HG02973 (cell line): Measurements from ENCODE around the gene METTL15.
"Not testable (repeated sequence)": the region's sequence is repeated elsewhere in the genome, so short reads cannot be mapped to it uniquely, and the experiment has no call there.

Experiments
- ATAC-seq: cut with Tn5 transposase; IDR thresholded peaks from one replicate; pipeline ENCODE4 v1.9.1; 2021; ENCODE audit warnings: moderate library complexity; ENCODE audit not compliant: unreplicated experiment

The METTL15 gene

GRCh38 chr11:28289444-28289843 is 181.3 kb downstream of the METTL15 start:
- ATAC-seq = no peak

DNA sequence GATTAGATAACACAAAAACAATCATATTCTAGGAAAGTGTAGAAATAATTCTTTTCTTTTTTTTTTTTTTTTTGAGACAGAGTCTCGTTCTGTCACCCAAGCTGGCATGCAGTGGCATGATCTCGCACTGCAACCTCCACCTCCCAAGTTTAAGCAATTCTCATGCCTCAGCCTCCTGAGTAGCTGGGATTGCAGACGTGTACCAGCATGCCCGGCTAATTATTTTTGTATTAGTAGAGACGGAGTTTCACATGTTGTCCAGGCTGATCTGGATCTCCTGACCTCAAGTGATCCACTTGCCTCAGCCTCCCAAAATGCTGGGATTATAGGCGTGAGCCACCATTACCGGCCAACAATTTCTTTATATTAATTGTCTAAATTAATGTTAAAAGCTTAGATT is 182.8 kb downstream of the METTL15 start:
- not testable (repeated sequence) for ATAC-seq

GRCh38 chr11:28296426-28296825 is 188.2 kb downstream of the METTL15 start:
- ATAC-seq = peak; percentile 93

DNA sequence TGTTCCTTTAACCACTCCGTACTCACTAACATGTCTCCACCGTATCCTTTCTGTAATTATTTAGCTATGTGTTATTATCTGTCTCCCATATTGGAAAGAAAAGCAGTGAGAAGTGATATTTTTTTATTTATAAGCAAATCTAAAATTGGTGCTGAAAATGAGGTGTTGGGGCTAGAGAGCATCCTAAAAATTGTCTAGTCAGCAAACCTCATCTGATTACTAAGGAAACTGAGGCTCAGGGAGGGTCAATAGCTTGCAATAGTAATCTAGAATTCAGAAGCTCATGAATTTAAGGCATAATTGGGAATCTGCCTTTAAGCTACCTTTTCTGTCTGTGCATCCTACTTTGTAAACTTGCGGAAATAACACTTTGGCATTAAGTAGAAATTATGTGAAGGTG is 190.0 kb downstream of the METTL15 start:
- no peak for ATAC-seq

DNA sequence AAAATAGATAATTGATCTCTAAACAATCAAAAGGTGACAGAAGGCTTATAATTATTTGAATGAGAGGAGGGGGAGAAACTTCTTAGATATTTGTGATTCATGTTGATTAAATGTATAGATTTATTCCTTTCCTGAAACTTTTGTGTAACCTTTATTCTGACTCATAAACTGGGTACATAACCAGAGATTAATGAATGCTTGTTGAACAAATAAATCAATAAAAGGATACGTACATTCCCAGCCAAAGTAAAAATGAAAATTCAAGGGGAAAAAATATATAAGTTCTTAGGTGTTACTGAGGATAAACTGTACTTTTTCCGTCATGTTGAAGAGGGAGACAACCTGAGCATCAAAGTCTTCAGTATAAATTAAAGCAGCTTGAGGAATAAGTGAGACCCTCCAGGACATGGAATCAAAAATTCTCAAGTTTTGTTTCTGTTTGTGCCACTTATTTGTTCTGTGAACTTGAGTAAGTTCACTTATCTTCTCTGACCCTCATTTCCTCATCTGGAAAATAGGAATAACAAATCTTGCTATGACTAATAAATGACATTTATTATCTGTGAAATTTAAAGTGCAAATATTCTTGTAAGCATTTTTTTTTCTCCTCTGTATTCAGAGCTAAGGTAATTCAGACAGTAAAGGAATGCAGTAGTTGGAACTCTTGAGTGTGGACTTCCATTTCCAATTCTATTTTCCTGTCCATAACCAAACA is 195.4 kb downstream of the METTL15 start:
- ATAC-seq = no peak

- ATAC-seq = no peak
Measured at GRCh38 chr11:28315440-28315839, 207.3 kb downstream of the METTL15 start.

DNA sequence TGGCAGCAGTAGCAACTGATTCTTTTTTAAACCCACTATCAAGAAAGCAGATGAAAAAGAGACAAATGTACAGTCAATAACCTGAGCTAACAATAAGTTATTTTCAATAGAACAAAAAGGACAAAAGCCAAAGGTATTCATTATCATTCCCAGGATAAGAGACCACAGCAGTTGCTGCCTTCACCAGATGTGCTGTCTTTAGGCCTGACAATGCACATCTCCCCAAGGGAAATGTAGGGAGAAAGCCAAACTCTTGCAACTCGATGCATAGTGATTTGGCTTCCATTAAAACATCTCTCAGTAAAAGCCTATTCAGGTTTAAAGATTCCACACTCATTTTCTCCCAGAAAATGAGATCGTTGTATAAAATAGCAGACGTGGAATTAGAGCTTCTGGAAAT is 210.7 kb downstream of the METTL15 start:
- no peak for ATAC-seq

DNA sequence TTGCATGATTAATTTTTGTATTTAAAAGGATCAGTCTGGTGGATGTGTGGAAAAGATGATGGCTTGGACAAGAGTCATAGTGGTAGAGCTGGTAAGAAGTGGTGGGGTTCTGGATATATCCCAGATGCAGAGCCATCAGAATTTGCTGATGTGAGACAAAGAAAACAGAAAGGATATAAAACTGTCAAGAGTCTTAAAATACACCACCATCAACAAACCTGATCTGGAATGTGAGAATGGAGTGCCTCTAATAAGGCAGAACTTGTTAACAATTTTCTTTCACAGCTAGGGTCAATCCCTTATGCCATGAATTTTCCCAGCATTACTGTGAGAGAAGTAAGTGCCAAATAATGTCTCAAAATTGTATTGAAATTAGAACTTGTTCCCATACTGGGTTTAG is 215.4 kb downstream of the METTL15 start:
- no peak for ATAC-seq

GRCh38 chr11:28332393-28332792 is 224.2 kb downstream of the METTL15 start:
- peak; percentile 80 for ATAC-seq

DNA sequence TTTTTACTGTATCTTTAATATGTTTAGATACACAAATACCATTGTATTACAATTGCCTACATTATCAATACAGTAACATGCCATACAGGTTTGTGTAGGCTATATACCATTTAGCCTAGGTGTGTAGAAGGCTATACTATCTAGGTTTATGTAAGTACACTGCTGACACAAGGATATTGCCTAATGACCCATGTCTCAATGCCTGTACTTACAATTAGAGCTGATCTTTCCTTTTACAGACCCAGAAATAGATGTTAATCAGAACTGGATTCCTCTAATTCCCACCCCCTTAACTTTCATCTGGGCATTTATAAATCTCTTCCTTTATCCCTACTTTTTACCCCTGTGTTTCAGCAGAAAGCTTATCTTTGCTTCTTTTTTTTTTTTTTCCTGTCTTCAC is 229.5 kb downstream of the METTL15 start:
- ATAC-seq = no peak

DNA sequence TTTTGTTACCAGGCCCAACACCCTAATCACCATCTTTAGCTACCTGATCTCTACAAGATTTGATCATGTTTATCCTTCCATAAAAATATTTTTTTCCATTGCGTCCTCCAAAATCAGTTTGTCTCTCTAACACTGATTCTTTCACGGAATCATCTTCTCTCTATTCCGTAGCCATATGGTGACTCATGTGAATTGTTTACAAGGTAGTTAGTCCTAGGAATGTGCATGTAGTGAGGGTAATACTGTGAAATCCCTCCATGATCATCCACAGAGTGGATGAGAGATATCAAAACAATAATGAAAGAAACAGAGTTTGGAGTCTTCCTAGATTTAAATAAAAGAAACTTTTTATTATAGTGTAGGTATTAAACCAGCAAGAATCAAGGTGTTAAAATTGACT is 230.2 kb downstream of the METTL15 start:
- ATAC-seq = no peak

GRCh38 chr11:28339488-28339887 is 231.3 kb downstream of the METTL15 start:
- no peak for ATAC-seq

DNA sequence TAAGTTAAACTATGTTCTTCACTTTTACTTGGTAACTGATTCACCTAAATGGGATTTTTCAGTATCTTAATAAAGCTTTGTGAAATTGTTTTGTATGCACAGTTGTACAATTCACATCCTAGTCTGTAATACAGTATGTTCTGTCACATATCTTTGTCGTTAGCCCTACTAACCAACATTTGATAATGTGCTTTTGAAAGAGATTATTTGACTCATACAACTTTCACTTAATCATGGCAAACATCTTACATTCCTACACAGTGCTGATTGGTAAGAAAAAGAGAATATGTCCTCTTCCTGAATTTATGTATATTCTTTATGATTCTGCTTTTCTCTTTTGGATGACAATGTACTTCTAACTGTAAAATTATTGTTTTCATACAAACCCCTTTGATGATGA is 234.5 kb downstream of the METTL15 start:
- ATAC-seq = no peak

DNA sequence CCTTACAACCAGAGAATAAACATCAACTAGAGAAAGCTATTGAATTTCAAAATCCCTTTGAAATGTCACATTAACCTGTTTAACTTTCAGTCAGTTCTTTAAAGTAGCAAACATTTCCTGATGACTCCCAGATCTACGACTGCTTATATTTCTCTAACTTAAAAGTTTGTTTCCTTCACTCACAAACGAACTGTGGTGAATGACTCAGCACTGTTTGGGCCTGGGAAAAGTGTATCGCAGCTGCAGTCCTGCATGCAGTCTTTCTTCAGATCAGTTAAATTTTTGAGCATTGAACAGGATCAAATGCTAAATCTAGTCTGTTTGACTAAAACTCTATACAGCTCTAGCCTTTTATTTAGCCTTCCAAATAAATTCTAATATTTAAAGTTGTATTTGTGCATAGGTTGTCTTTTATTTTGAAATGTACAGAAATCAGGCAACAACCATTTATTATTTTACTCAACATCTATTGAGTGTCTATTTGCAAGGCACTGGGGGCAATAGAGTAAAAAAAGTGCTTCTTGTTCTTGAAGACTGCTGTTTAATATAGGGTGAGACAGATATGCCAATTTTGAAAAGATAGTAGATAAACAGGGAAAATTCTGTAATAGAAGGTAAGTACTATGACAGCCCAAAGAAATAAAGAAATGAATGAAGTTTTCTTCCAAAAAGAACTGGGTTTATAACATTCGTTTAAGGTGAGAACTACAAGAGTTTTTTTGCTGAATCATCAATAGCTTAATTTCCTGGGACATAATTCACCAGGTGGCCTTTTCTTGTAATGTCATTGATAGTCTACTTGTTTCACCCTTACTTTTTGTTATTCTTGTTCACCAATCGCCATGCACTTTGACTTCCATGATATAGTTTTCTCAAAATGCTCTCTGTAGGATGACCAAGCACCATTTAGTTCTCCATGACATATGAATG is 235.4 kb downstream of the METTL15 start:
- ATAC-seq = no peak

- ATAC-seq = no peak
Measured at GRCh38 chr11:28346209-28346608, 238.0 kb downstream of the METTL15 start.

- ATAC-seq = no peak
Measured at GRCh38 chr11:28346721-28347120, 238.5 kb downstream of the METTL15 start.

- ATAC-seq = no peak
Measured at GRCh38 chr11:28347371-28347770, 239.2 kb downstream of the METTL15 start.

GRCh38 chr11:28350216-28350615 is 242.0 kb downstream of the METTL15 start:
- ATAC-seq = no peak

GRCh38 chr11:28353991-28354390 is 245.8 kb downstream of the METTL15 start:
- ATAC-seq = no peak

GRCh38 chr11:28366549-28367346 is 258.6 kb downstream of the METTL15 start:
- no peak for ATAC-seq

DNA sequence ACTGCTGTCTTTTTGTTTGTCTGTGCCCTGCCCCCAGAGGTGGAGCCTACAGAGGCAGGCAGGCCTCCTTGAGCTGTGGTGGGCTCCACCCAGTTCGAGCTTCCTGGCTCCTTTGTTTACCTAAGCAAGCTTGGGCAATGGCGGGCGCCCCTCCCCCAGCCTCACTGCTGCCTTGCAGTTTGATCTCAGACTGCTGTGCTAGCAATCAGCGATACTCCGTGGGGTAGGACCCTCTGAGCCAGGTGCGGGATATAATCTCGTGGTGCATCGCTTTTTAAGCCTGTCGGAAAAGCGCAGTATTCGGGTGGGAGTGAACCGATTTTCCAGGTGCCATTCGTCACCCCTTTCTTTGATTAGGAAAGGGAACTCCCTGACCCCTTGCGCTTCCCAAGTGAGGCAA is 269.9 kb downstream of the METTL15 start:
- ATAC-seq = not testable (repeated sequence)
